DND-41 (cell line): ENCODE results near the gene MLLT6.

Experiments
- ATAC-seq: fragments of 200-7000 bp; cut with Tn5 transposase; 3 replicates; pipeline ENCODE4 v1.9.1; 2021; ENCODE audit warnings: low read depth; ENCODE audit not compliant: insufficient read depth
- DNase-seq: peaks from one replicate; pipeline ENCODE4 v3.0.0-alpha.2; 2020
- H2AFZ ChIP-seq: 2 replicates; pipeline ENCODE4 v1.6.0; 2012; ENCODE audit warnings: low read depth, low read length
- H3K27ac ChIP-seq: 2 replicates; pipeline ENCODE4 v1.5.1; 2012; ENCODE audit warnings: low read length, inconsistent platforms
- H3K27me3 ChIP-seq: fragments of 200-600 bp; sonication (generic); 2 replicates; pipeline ENCODE4 v1.6.0; 2012; ENCODE audit warnings: low read length, mild to moderate bottlenecking, inconsistent platforms; ENCODE audit not compliant: insufficient read depth, poor library complexity
- H3K36me3 ChIP-seq: 2 replicates; pipeline ENCODE4 v1.5.1; 2012; ENCODE audit warnings: low read length, inconsistent platforms; ENCODE audit not compliant: insufficient read depth
- H3K4me1 ChIP-seq: 2 replicates; pipeline ENCODE4 v1.5.1; 2012; ENCODE audit warnings: mild to moderate bottlenecking, low read length; ENCODE audit not compliant: insufficient read depth
- H3K4me2 ChIP-seq: 2 replicates; pipeline ENCODE4 v1.6.0; 2012; ENCODE audit warnings: mild to moderate bottlenecking, moderate library complexity, low read length, inconsistent platforms; ENCODE audit not compliant: insufficient read depth
- H3K4me3 ChIP-seq, 2 experiments: fragments of 200-600 bp in 1 of 2; shearing (Covaris generic) in 1 of 2; 2 replicates each; pipeline ENCODE4 v1.5.1; 2012 to 2016; ENCODE audit warnings: inconsistent platforms in 2 of 2, low read length in 2 of 2, mild to moderate bottlenecking in 2 of 2, low read depth in 1 of 2, moderate library complexity in 1 of 2
- H3K79me2 ChIP-seq: 2 replicates; pipeline ENCODE4 v1.6.0; 2012; ENCODE audit warnings: low read length, inconsistent platforms; ENCODE audit not compliant: insufficient read depth
- H3K9ac ChIP-seq: 2 replicates; pipeline ENCODE4 v1.6.0; 2012; ENCODE audit warnings: low read depth, mild to moderate bottlenecking, inconsistent platforms, low read length, moderate library complexity
- H3K9me3 ChIP-seq: 2 replicates; pipeline ENCODE4 v1.5.1; 2012; ENCODE audit warnings: low read length, moderate library complexity, mild to moderate bottlenecking, inconsistent platforms; ENCODE audit not compliant: insufficient read depth, severe bottlenecking
- H4K20me1 ChIP-seq: 2 replicates; pipeline ENCODE4 v1.6.0; 2012; ENCODE audit warnings: low read length; ENCODE audit not compliant: insufficient read depth
- CTCF ChIP-seq: IDR thresholded peaks from 2 replicates; pipeline ENCODE4 v1.5.1; 2012; ENCODE audit warnings: borderline replicate concordance, low read length, moderate library complexity, mild to moderate bottlenecking; ENCODE audit not compliant: poor library complexity, severe bottlenecking; ENCODE audit errors: extremely low read depth
- EZH2 ChIP-seq: IDR thresholded peaks from 3 replicates; pipeline ENCODE4 v1.6.1; 2012; ENCODE audit warnings: borderline replicate concordance, low read depth, mild to moderate bottlenecking, moderate library complexity, low read length, inconsistent platforms; ENCODE audit not compliant: severe bottlenecking

Gene MLLT6

GRCh38 chr17:38766341-38766740, 61.3 kb downstream of the MLLT6 start:
- no peak overlapping the region for H2AFZ ChIP-seq
- H3K79me2 ChIP-seq = no peaks in the 10 kb centered on the region
- H3K27me3 ChIP-seq = no peaks in the 10 kb centered on the region
- H3K36me3 ChIP-seq = peaks cover 93% of the 10 kb centered on the region
- no peak for TF ChIP-seq CTCF
- TF ChIP-seq EZH2 = no peak
- H3K27ac ChIP-seq = no peak overlapping the region
- H3K4me1 ChIP-seq = no peaks in the 10 kb centered on the region
- peaks cover 32% of the 10 kb centered on the region for H4K20me1 ChIP-seq
- ATAC-seq (no peak), DNase-seq (no peak)
- H3K9ac ChIP-seq = no peak overlapping the region
- no peak overlapping the region for H3K4me3 ChIP-seq
- H3K4me2 ChIP-seq = no peak overlapping the region
- H3K9me3 ChIP-seq = no peaks in the 10 kb centered on the region

GRCh38 chr17:38768417-38768816, 63.3 kb downstream of the MLLT6 start:
- no peak for ATAC-seq
- DNase-seq = no peak
- Histone ChIP-seq H4K20me1 (peaks cover 32% of the 10 kb centered on the region), H3K4me3 (no peak overlapping the region), H3K4me2 (no peak overlapping the region), H3K9ac (no peak overlapping the region), H3K79me2 (no peaks in the 10 kb centered on the region), H3K36me3 (peaks cover 97% of the 10 kb centered on the region), H3K4me1 (no peaks in the 10 kb centered on the region), H3K27ac (no peak overlapping the region), H2AFZ (no peak overlapping the region), H3K27me3 (no peaks in the 10 kb centered on the region), H3K9me3 (no peaks in the 10 kb centered on the region)
- TF ChIP-seq EZH2 (no peak), CTCF (no peak)

- TF ChIP-seq EZH2 (no peak), CTCF (no peak)
- DNase-seq (no peak), ATAC-seq (no peak)
- Histone ChIP-seq H3K4me1 (no peaks in the 10 kb centered on the region), H4K20me1 (peaks cover 15% of the 10 kb centered on the region; the same call in 1 of the 2 replicates), H3K79me2 (no peaks in the 10 kb centered on the region), H2AFZ (no peak overlapping the region), H3K36me3 (peaks cover 91% of the 10 kb centered on the region), H3K27ac (no peak overlapping the region), H3K9ac (no peak overlapping the region), H3K27me3 (no peaks in the 10 kb centered on the region), H3K9me3 (no peaks in the 10 kb centered on the region), H3K4me3 (no peak overlapping the region), H3K4me2 (no peak overlapping the region)
Measured at GRCh38 chr17:38773258-38773657, 68.2 kb downstream of the MLLT6 start.
